ENCODE data around the gene C16orf54.

The C16orf54 gene

DNA sequence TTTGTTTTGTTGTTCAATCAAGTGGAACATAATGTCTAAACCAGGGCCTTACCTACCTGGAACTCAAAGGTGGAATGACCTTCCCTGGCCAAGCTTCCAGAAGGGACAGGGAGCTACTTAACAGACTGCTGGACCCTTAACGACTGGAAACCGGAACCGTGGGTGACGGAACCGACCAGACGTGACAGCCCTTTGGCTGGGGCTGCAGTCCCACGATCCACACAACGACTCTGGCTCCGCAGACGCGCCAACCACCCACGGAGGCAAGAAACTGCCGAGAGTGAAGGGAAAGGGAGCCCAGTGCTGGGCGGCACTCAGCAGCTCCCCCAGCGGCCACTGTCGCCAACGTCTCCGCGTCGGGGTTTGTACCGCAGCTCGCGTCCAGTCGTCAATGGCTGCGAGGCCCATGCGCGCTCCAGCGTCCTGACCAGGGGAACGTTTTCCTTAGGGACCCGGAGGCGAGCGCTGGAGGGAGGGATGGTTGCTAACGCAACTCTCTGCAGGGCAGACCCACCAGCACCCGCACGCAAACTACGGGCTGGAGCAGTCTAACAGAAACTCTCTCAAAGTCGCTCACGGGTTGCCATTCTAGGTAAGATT lies 39.2 kb upstream of the C16orf54 start:
- Histone ChIP-seq H3K4me3 (ENCODE audit: low read depth, low read length) (no peak overlapping the region), H3K36me3 (ENCODE audit: control insufficient read depth in 2 of 2, insufficient read depth in 1 of 2, low read length in 2 of 2) (no peaks in the 10 kb centered on the region), H3K27ac (ENCODE audit: extremely low read depth, low read depth, low read length) (no peak overlapping the region), H3K4me1 (ENCODE audit: control insufficient read depth, insufficient read depth, low read length) (peaks cover 5% of the 10 kb centered on the region; the same call in 1 of the 2 replicates), H3K9me3 (ENCODE audit: control insufficient read depth, insufficient read depth, low read depth, low read length) (no peaks in the 10 kb centered on the region)
- CTCF ChIA-PET = interaction anchor here (0.6 to 0.8 kb wide), 2 partner anchors 75 to 256 kb away, joined by 3 to 6 read pairs; no protein-coding TSS in a partner anchor
- TF ChIP-seq, protein P1, sequence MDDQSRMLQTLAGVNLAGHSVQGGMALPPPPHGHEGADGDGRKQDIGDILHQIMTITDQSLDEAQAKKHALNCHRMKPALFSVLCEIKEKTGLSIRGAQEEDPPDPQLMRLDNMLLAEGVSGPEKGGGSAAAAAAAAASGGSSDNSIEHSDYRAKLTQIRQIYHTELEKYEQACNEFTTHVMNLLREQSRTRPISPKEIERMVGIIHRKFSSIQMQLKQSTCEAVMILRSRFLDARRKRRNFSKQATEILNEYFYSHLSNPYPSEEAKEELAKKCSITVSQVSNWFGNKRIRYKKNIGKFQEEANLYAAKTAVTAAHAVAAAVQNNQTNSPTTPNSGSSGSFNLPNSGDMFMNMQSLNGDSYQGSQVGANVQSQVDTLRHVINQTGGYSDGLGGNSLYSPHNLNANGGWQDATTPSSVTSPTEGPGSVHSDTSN (CRISPR knock-in tag; IDR thresholded peaks at IDR 0.05) = no peak
- TF ChIP-seq ZNF16 (tag by site-specific recombination; IDR thresholded peaks at IDR 0.05; ENCODE audit: low read depth) (no peak), ZNF146 (tag by site-specific recombination; IDR thresholded peaks at IDR 0.05) (no peak), ZNF274 (IDR thresholded peaks at IDR 0.05; ENCODE audit: low read length) (no peak), ZNF274 (tag by site-specific recombination; IDR thresholded peaks at IDR 0.05; ENCODE audit: borderline replicate concordance) (no peak), KLF9 (tag by site-specific recombination; IDR thresholded peaks at IDR 0.05; ENCODE audit: low read depth) (no peak), ZNF837 (tag by site-specific recombination; IDR thresholded peaks at IDR 0.05) (no peak), EGR2 (tag by site-specific recombination; IDR thresholded peaks at IDR 0.05; ENCODE audit: low read depth) (no peak), ZNF311 (tag by site-specific recombination; IDR thresholded peaks at IDR 0.05; ENCODE audit: borderline replicate concordance) (no peak)
- TF ChIP-seq, protein P2, sequence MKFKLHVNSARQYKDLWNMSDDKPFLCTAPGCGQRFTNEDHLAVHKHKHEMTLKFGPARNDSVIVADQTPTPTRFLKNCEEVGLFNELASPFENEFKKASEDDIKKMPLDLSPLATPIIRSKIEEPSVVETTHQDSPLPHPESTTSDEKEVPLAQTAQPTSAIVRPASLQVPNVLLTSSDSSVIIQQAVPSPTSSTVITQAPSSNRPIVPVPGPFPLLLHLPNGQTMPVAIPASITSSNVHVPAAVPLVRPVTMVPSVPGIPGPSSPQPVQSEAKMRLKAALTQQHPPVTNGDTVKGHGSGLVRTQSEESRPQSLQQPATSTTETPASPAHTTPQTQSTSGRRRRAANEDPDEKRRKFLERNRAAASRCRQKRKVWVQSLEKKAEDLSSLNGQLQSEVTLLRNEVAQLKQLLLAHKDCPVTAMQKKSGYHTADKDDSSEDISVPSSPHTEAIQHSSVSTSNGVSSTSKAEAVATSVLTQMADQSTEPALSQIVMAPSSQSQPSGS (tag by site-specific recombination; IDR thresholded peaks at IDR 0.05; ENCODE audit: low read depth) = no peak
- TF ChIP-seq, protein P3, sequence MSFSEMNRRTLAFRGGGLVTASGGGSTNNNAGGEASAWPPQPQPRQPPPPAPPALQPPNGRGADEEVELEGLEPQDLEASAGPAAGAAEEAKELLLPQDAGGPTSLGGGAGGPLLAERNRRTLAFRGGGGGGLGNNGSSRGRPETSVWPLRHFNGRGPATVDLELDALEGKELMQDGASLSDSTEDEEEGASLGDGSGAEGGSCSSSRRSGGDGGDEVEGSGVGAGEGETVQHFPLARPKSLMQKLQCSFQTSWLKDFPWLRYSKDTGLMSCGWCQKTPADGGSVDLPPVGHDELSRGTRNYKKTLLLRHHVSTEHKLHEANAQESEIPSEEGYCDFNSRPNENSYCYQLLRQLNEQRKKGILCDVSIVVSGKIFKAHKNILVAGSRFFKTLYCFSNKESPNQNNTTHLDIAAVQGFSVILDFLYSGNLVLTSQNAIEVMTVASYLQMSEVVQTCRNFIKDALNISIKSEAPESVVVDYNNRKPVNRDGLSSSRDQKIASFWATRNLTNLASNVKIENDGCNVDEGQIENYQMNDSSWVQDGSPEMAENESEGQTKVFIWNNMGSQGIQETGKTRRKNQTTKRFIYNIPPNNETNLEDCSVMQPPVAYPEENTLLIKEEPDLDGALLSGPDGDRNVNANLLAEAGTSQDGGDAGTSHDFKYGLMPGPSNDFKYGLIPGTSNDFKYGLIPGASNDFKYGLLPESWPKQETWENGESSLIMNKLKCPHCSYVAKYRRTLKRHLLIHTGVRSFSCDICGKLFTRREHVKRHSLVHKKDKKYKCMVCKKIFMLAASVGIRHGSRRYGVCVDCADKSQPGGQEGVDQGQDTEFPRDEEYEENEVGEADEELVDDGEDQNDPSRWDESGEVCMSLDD (tag by site-specific recombination; IDR thresholded peaks at IDR 0.05) = no peak
- POLR2A ChIA-PET = no interaction called here

DNA sequence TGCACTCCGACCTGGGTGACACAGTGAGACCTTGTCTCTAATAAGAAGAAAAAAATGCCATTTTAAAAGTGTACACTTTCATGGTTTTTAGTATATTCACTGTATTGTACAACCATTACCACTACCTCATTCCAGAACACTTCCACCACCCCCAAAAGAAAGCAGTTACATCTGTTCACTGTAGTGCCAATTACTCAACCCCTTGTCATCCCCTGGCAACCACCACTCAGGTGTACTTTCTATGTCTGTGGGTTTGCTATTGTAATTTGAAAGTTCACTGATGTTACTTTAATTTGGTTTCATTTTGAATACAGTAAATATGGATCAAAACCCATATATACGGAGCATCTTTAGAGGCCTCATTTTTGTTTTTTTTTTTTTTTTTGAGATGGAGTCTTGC lies 38.4 kb upstream of the C16orf54 start:
- no peak overlapping the region for H3K4me3 ChIP-seq (ENCODE audit: low read depth, low read length)
- no peaks in the 10 kb centered on the region for H3K9me3 ChIP-seq (ENCODE audit: control insufficient read depth, insufficient read depth, low read depth, low read length)
- CTCF ChIA-PET = no interaction called here
- no peaks in the 10 kb centered on the region for H3K36me3 ChIP-seq (ENCODE audit: control insufficient read depth in 2 of 2, insufficient read depth in 1 of 2, low read length in 2 of 2)
- no peak overlapping the region for H3K27ac ChIP-seq (ENCODE audit: extremely low read depth, low read depth, low read length)
- H3K4me1 ChIP-seq (ENCODE audit: control insufficient read depth, insufficient read depth, low read length) = peaks cover 4% of the 10 kb centered on the region; the same call in 1 of the 2 replicates
- POLR2A ChIA-PET = no interaction called here
- TF ChIP-seq, protein P4, sequence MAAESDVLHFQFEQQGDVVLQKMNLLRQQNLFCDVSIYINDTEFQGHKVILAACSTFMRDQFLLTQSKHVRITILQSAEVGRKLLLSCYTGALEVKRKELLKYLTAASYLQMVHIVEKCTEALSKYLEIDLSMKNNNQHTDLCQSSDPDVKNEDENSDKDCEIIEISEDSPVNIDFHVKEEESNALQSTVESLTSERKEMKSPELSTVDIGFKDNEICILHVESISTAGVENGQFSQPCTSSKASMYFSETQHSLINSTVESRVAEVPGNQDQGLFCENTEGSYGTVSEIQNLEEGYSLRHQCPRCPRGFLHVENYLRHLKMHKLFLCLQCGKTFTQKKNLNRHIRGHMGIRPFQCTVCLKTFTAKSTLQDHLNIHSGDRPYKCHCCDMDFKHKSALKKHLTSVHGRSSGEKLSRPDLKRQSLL (tag by site-specific recombination; IDR thresholded peaks at IDR 0.05) = no peak
- TF ChIP-seq, protein P5, sequence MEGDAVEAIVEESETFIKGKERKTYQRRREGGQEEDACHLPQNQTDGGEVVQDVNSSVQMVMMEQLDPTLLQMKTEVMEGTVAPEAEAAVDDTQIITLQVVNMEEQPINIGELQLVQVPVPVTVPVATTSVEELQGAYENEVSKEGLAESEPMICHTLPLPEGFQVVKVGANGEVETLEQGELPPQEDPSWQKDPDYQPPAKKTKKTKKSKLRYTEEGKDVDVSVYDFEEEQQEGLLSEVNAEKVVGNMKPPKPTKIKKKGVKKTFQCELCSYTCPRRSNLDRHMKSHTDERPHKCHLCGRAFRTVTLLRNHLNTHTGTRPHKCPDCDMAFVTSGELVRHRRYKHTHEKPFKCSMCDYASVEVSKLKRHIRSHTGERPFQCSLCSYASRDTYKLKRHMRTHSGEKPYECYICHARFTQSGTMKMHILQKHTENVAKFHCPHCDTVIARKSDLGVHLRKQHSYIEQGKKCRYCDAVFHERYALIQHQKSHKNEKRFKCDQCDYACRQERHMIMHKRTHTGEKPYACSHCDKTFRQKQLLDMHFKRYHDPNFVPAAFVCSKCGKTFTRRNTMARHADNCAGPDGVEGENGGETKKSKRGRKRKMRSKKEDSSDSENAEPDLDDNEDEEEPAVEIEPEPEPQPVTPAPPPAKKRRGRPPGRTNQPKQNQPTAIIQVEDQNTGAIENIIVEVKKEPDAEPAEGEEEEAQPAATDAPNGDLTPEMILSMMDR (tag by site-specific recombination; IDR thresholded peaks at IDR 0.05) = no peak
- TF ChIP-seq ZNF600 (tag by site-specific recombination; IDR thresholded peaks at IDR 0.05) (peak; percentile 47; the same call in 1 of the 2 replicates), SETDB1 (IDR thresholded peaks at IDR 0.05; ENCODE audit: insufficient read length, low read length) (no peak), ZNF473 (tag by site-specific recombination; IDR thresholded peaks at IDR 0.05) (no peak), ZNF585B (tag by site-specific recombination; IDR thresholded peaks at IDR 0.05) (no peak), PRDM1 (tag by site-specific recombination; IDR thresholded peaks at IDR 0.05) (0 out of 2 replicates have a peak, but pooled peaks have one; percentile 14)
- TF ChIP-seq, protein P6, sequence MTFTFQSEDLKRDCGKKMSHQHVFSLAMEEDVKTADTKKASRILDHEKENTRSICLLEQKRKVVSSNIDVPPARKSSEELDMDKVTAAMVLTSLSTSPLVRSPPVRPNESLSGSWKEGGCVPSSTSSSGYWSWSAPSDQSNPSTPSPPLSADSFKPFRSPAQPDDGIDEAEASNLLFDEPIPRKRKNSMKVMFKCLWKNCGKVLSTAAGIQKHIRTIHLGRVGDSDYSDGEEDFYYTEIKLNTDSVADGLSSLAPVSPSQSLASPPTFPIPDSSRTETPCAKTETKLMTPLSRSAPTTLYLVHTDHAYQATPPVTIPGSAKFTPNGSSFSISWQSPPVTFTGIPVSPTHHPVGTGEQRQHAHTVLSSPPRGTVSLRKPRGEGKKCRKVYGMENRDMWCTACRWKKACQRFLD (tag by site-specific recombination; IDR thresholded peaks at IDR 0.05) = no peak

Data from HEK293 (cell line).